Neural progenitor cell (in vitro differentiated cells): ENCODE data around the gene FAM221B.

ENCODE experiments used
- CTCF ChIP-seq: fragments of 200-600 bp; sonication (generic); IDR thresholded peaks from 2 replicates; pipeline ENCODE4 v1.5.1; 2017; ENCODE audit warnings: antibody characterized with exemption, mild to moderate bottlenecking
- EZH2 ChIP-seq: fragments of 200-600 bp; sonication (generic); IDR thresholded peaks from 2 replicates; pipeline ENCODE4 v1.6.1; 2017; ENCODE audit warnings: antibody characterized with exemption, mild to moderate bottlenecking, moderate library complexity
- EZH2phosphoT487 ChIP-seq: fragments of 200-600 bp; sonication (generic); IDR thresholded peaks from 2 replicates; pipeline ENCODE4 v1.6.1; 2017; ENCODE audit warnings: antibody characterized with exemption

GRCh38 chr9:35776018-35776417, 52.5 kb downstream of the FAM221B start:
- TF ChIP-seq EZH2 (no peak), CTCF (no peak), EZH2phosphoT487 (no peak)
